H9 (cell line): ENCODE measurements around the gene PDS5A. TPM values are rescaled to one million over a fixed set of nuclear protein-coding genes. Genes with fewer than 3 reads are reported as not detected.
"Not testable (repeated sequence)": the region's sequence is repeated elsewhere in the genome, so short reads cannot be mapped to it uniquely, and the experiment has no call there.

Experiments
- DNase-seq: peaks from one replicate; pipeline ENCODE4 v3.0.0-alpha.2; 2017
- H2AFZ ChIP-seq: one replicate; pipeline ENCODE4 v1.6.1; 2013; ENCODE audit warnings: mild to moderate bottlenecking, low read length, control low read depth, moderate library complexity
- H2AK5ac ChIP-seq: 2 replicates; pipeline ENCODE4 v1.6.1; 2013; ENCODE audit warnings: low read length, control low read depth, mixed read lengths; ENCODE audit not compliant: insufficient read length
- H2BK120ac ChIP-seq: one replicate; pipeline ENCODE4 v1.6.1; 2013; ENCODE audit warnings: low read depth, mild to moderate bottlenecking, low read length, control low read depth, inconsistent platforms; ENCODE audit not compliant: poor library complexity, severe bottlenecking
- H2BK12ac ChIP-seq: 2 replicates; pipeline ENCODE4 v1.6.1; 2013; ENCODE audit warnings: low read length, control low read depth, mixed read lengths, low read depth; ENCODE audit not compliant: insufficient read length
- H2BK15ac ChIP-seq: 2 replicates; pipeline ENCODE4 v1.6.1; 2013; ENCODE audit warnings: low read depth, low read length, control low read depth
- H2BK20ac ChIP-seq: one replicate; pipeline ENCODE4 v1.6.1; 2013; ENCODE audit warnings: low read depth, mild to moderate bottlenecking, low read length, control low read depth, inconsistent platforms; ENCODE audit not compliant: poor library complexity, severe bottlenecking
- H2BK5ac ChIP-seq: 2 replicates; pipeline ENCODE4 v1.6.1; 2013; ENCODE audit warnings: low read length, control low read depth, mixed read lengths; ENCODE audit not compliant: insufficient read length
- H3K14ac ChIP-seq: 2 replicates; pipeline ENCODE4 v1.6.1; 2013; ENCODE audit warnings: low read length, control low read depth; ENCODE audit not compliant: insufficient read depth
- H3K18ac ChIP-seq: 2 replicates; pipeline ENCODE4 v1.6.1; 2013; ENCODE audit warnings: low read depth, mild to moderate bottlenecking, mixed read lengths, low read length, control low read depth; ENCODE audit not compliant: insufficient read length
- H3K23ac ChIP-seq: 2 replicates; pipeline ENCODE4 v1.6.1; 2013; ENCODE audit warnings: low read length, control low read depth, mixed read lengths, low read depth; ENCODE audit not compliant: insufficient read length
- H3K23me2 ChIP-seq: 2 replicates; pipeline ENCODE4 v1.6.1; 2013; ENCODE audit warnings: low read depth, mild to moderate bottlenecking, mixed read lengths, low read length, control low read depth; ENCODE audit not compliant: insufficient read length, poor library complexity, severe bottlenecking
- H3K27ac ChIP-seq: 2 replicates; pipeline ENCODE4 v1.5.1; 2013; ENCODE audit warnings: low read length, control low read depth, mixed read lengths, low read depth; ENCODE audit not compliant: insufficient read length
- H3K27me3 ChIP-seq: 2 replicates; pipeline ENCODE4 v1.6.1; 2013; ENCODE audit warnings: low read length, control low read depth, inconsistent platforms; ENCODE audit not compliant: insufficient read depth
- H3K4ac ChIP-seq: 2 replicates; pipeline ENCODE4 v1.6.1; 2013; ENCODE audit warnings: low read depth, mild to moderate bottlenecking, control low read depth, inconsistent platforms, low read length, moderate library complexity
- H3K4me1 ChIP-seq: 2 replicates; pipeline ENCODE4 v1.6.1; 2013; ENCODE audit warnings: low read length, control low read depth, inconsistent platforms; ENCODE audit not compliant: insufficient read depth
- H3K4me2 ChIP-seq: 2 replicates; pipeline ENCODE4 v1.6.1; 2013; ENCODE audit warnings: low read length, control low read depth, mixed read lengths; ENCODE audit not compliant: insufficient read length, insufficient read depth
- H3K56ac ChIP-seq: 2 replicates; pipeline ENCODE4 v1.6.1; 2013; ENCODE audit warnings: low read depth, mild to moderate bottlenecking, mixed read lengths, low read length, control low read depth; ENCODE audit not compliant: insufficient read length
- H3K79me1 ChIP-seq: 2 replicates; pipeline ENCODE4 v1.6.1; 2013; ENCODE audit warnings: low read depth, mild to moderate bottlenecking, moderate library complexity, low read length, control low read depth, inconsistent platforms; ENCODE audit not compliant: insufficient read depth, poor library complexity, severe bottlenecking
- H3K79me2 ChIP-seq: 2 replicates; pipeline ENCODE4 v1.6.1; 2013; ENCODE audit warnings: low read length, control low read depth, inconsistent platforms; ENCODE audit not compliant: insufficient read depth
- H3K9ac ChIP-seq: 2 replicates; pipeline ENCODE4 v1.6.1; 2013; ENCODE audit warnings: low read length, control low read depth, mixed read lengths; ENCODE audit not compliant: insufficient read length; ENCODE audit errors: extremely low read depth
- H3K9me3 ChIP-seq: one replicate; pipeline ENCODE4 v1.6.1; 2013; ENCODE audit warnings: low read depth, low read length, inconsistent platforms; ENCODE audit not compliant: control insufficient read depth
- H3T11ph ChIP-seq: one replicate; pipeline ENCODE4 v1.6.1; 2013; ENCODE audit warnings: mild to moderate bottlenecking, low read length, control low read depth, inconsistent platforms
- H4K20me1 ChIP-seq: one replicate; pipeline ENCODE4 v1.6.1; 2013; ENCODE audit not compliant: control insufficient read depth, insufficient read length, insufficient read depth
- H4K5ac ChIP-seq: 2 replicates; pipeline ENCODE4 v1.6.1; 2013; ENCODE audit warnings: low read depth, mild to moderate bottlenecking, mixed read lengths, low read length, control low read depth; ENCODE audit not compliant: insufficient read length
- H4K8ac ChIP-seq: replicated peaks from 2 replicates; pipeline ENCODE4 v1.6.1; 2013; ENCODE audit warnings: low read length, control low read depth, mixed read lengths, low read depth; ENCODE audit not compliant: insufficient read length
- H4K91ac ChIP-seq: 2 replicates; pipeline ENCODE4 v1.6.1; 2013; ENCODE audit warnings: low read depth, mild to moderate bottlenecking, moderate library complexity, mixed read lengths, low read length, control low read depth; ENCODE audit not compliant: insufficient read length
- H3K27ac Mint-ChIP-seq, 3 experiments: 2 replicates in 2 of 3; 3 replicates in 1 of 3; pipeline ENCODE4 v1.8.0; 2020 to 2021; ENCODE audit warnings: mixed read lengths in 3 of 3, mild to moderate bottlenecking in 1 of 3, moderate library complexity in 1 of 3
- H3K27me3 Mint-ChIP-seq: 2 replicates; pipeline ENCODE4 v1.8.0; 2021; ENCODE audit warnings: low read depth, mild to moderate bottlenecking, moderate library complexity, mixed read lengths
- H3K36me3 Mint-ChIP-seq, 3 experiments: 2 replicates in 2 of 3; 3 replicates in 1 of 3; pipeline ENCODE4 v1.8.0; 2020 to 2021; ENCODE audit warnings: low read depth in 3 of 3, mixed read lengths in 3 of 3; ENCODE audit not compliant: insufficient read depth in 1 of 3
- H3K4me1 Mint-ChIP-seq, 2 experiments: 2 replicates each; pipeline ENCODE4 v1.8.0; 2020; ENCODE audit warnings: mixed read lengths in 2 of 2
- H3K4me3 Mint-ChIP-seq, 2 experiments: 2 replicates in 1 of 2; 3 replicates in 1 of 2; pipeline ENCODE4 v1.8.0; 2020 to 2021; ENCODE audit warnings: mild to moderate bottlenecking in 2 of 2, mixed read lengths in 2 of 2, moderate library complexity in 1 of 2
- H3K9me3 Mint-ChIP-seq, 2 experiments: 2 replicates in 1 of 2; 3 replicates in 1 of 2; pipeline ENCODE4 v1.8.0; 2020; ENCODE audit warnings: mild to moderate bottlenecking in 2 of 2, mixed read lengths in 2 of 2, moderate library complexity in 1 of 2
- CTCF ChIP-seq: fragments of 200-600 bp; sonication (generic); conservative IDR thresholded peaks from 3 replicates; pipeline ENCODE4 v1.8.0; 2021; ENCODE audit warnings: antibody characterized with exemption, mild to moderate bottlenecking
- WGBS: extraction: QIAGEN DNeasy Blood & Tissue Kit; methylation state at CpG from one replicate; pipeline ENCODE4 v1.1.7; 2013; ENCODE audit warnings: missing lambda C conversion rate, low lambda C conversion rate, mixed read lengths; ENCODE audit not compliant: insufficient read length; ENCODE audit errors: extremely low coverage; 5-methylcytosine and 5-hydroxymethylcytosine counted together
- total RNA-seq: library from RNA; stranded (reverse); gene quantifications from 2 replicates; pipeline ENCODE4 v1.2.1, GENCODE V29; 2021

PDS5A gene
- total RNA-seq, 1 experiment from 2014 or later, result 65.4 TPM

DNA sequence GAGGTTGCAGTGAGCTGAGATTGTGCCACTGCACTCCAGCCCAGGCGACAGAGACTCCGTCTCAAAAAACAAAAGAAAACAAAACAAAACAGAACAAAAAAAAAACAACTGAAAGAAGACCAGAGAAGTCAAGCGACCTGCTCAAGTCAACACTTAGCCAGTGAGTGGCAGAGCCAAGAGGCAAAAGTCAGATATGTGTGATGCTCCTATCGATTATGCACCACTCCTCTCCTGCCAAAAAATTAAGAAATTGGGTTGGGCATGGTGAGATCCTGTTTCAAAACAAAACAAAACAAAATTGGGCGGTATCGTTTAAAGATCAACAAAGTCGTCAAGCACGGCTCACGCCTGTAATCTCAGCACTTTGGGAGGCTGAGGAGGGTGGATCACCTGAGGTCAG is 137.7 kb downstream of the PDS5A start:
- Histone ChIP-seq H3K4me2 (no peak overlapping the region), H4K20me1 (no peaks in the 10 kb centered on the region), H3K79me2 (no peaks in the 10 kb centered on the region), H3K79me1 (no peaks in the 10 kb centered on the region), H2BK12ac (no peak overlapping the region), H2BK20ac (no peak overlapping the region), H3K4me1 (no peaks in the 10 kb centered on the region), H4K5ac (no peak overlapping the region), H3K9me3 (no peaks in the 10 kb centered on the region), H4K91ac (no peak overlapping the region), H3K27ac (no peak overlapping the region), H3K14ac (no peak overlapping the region), H3K4ac (no peak overlapping the region), H3K23me2 (no peaks in the 10 kb centered on the region), H3K23ac (no peak overlapping the region), H2BK15ac (no peak overlapping the region), H4K8ac (no peak overlapping the region), H2AK5ac (no peak overlapping the region), H3K56ac (no peak overlapping the region), H2AFZ (no peak overlapping the region), H3K18ac (no peak overlapping the region), H2BK120ac (no peak overlapping the region), H2BK5ac (no peak overlapping the region), H3T11ph (no peak overlapping the region), H3K9ac (no peak overlapping the region), H3K27me3 (no peaks in the 10 kb centered on the region)
- H3K9me3 Mint-ChIP-seq, result no peaks in the 10 kb centered on the region
- no peak for TF ChIP-seq CTCF
- WGBS, result no CpG with 5 or more reads among the region's 9 CpGs
- no peak overlapping the region for H3K4me3 Mint-ChIP-seq
- H3K27me3 Mint-ChIP-seq, result no peaks in the 10 kb centered on the region; the same call in 1 of the 2 replicates
- peaks cover 47 to 84% (median 75%) of the 10 kb centered on the region in 3 experiments for H3K36me3 Mint-ChIP-seq
- H3K27ac Mint-ChIP-seq, result no peak overlapping the region
- DNase-seq, result no peak
- no peaks in the 10 kb centered on the region for H3K4me1 Mint-ChIP-seq

- not testable (repeated sequence) for H4K5ac ChIP-seq, H3K9me3 Mint-ChIP-seq, H3K79me2 ChIP-seq, H2BK120ac ChIP-seq, H3K56ac ChIP-seq, H2BK15ac ChIP-seq, H3K27ac Mint-ChIP-seq, H2BK12ac ChIP-seq, H3K27ac ChIP-seq, H2BK20ac ChIP-seq, DNase-seq, H3K23me2 ChIP-seq, H3K27me3 Mint-ChIP-seq, H3K4me1 Mint-ChIP-seq, H3K9me3 ChIP-seq, H3K9ac ChIP-seq, H2AK5ac ChIP-seq, H2BK5ac ChIP-seq, H3K18ac ChIP-seq, H3K4ac ChIP-seq, H4K8ac ChIP-seq, H3K79me1 ChIP-seq, H3K27me3 ChIP-seq, H3K14ac ChIP-seq, H3K4me3 Mint-ChIP-seq, H4K91ac ChIP-seq, H3K4me1 ChIP-seq, H3K23ac ChIP-seq, H2AFZ ChIP-seq, H3T11ph ChIP-seq, H4K20me1 ChIP-seq, H3K4me2 ChIP-seq
- peaks cover 53 to 86% (median 84%) of the 10 kb centered on the region in 3 experiments for H3K36me3 Mint-ChIP-seq
- WGBS, result no CpG with 5 or more reads among the region's 11 CpGs
Observed at GRCh38 chr4:39838431-39838830, 139.3 kb downstream of the PDS5A start.
